Central memory CD4-positive, alpha-beta T cell (primary cell): ENCODE results near the gene CCDC136.

Experiments
- DNase-seq: peaks from one replicate; pipeline ENCODE4 v3.0.0; 2022

The CCDC136 gene

DNA sequence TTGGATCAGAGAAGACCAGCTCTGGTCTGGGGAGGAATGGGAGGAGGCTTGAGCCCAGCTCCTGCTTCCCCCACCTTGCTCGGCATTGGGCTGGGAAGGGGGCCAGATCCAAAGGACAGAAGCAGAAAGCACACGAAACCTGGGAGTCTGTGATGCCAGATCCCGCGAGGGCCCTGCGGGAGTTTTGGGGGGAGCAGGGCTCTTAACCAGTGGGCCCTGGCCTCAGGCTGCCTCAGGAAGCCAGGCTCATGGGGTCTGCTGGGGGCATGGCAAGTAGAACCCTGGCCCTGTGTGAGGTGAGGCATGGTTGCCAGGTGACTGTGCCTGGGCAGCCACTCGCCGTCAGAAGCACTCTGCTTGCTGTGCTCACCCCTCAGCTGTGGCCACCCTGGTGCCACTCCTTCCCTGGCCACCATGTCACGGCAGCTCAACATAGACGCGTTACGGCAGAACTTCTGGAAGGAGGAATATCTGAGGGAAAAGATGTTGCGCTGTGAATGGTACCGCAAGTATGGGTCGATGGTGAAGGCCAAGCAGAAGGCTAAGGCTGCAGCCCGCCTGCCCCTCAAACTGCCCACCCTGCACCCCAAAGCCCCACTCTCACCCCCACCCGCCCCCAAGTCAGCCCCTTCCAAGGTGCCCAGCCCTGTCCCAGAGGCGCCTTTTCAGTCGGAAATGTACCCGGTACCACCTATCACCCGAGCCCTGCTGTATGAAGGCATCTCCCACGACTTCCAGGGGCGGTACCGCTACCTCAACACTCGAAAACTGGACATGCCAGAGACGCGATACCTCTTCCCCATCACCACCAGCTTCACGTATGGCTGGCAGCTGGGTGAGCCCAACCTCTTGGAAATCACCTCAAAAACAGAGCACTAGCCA lies 74.5 kb downstream of the CCDC136 start:
- no peak for DNase-seq

GRCh38 chr7:128867241-128867640 lies 75.5 kb downstream of the CCDC136 start:
- DNase-seq, result no peak

GRCh38 chr7:128867842-128868623 lies 76.3 kb downstream of the CCDC136 start:
- DNase-seq, result no peak

DNA sequence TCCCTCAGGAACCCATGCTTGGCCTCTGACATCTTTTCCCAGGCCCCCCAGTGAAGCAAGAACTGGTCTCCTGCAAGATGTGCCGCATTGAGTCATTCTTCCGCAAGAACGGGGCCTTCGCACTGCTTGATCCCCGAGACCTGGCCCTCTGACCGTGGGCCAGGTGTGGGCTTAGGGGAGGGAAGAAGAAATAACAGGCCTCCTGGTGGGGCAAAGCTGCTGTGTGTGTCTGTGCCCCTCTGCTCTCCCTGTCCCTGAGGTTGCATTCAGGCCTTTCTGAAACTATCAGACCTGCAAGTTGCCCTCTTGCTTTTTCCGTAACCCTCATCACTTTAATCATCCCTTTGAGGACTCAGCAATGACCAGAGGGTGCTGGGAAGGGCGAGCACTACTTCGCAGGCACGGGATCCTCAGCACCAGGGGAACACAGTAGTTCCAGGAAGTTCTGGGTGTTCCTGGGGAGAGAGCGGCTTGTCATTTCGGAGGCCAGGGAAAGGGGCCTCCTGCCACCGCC lies 76.9 kb downstream of the CCDC136 start:
- DNase-seq, result no peak

DNA sequence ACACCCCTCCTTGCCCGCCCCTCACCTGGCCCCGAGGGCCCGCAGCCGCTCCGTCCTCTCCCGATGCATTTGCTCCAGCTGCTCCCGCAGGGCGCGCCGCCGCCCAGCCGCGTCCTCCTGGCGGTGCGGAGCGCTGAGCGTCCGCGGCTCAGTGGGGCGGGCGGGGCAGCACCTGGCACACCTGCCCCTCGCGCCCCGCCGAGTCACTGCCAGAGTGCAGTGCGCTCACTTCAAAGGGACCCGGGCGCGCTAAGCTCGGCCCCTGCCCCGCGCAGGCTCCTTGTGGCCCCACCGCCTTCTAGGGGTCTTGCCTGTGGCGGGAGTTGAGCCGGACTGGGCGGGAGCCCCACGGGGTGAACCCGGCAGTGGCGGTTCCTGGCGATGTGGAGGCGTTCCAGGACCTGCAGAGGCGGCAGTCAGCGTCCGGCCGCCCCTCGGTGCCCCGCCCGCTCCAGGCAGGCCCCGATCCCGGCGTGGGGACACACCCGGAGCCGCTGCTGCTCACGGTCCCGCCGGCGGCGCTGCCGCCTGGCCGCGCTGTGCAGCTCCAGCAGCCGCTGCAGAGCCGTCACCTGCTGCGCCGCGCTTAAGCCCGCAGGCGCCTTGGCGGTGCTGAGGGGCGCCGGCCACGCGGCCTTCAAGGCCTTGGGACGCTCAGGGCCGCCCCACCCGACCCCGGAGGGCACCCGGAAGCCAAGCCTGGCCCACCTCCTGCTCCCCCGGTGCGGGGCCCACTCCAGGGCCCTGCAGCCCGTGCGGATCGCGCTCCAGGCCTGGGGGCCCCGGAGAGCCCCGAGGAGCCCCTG lies 77.6 kb downstream of the CCDC136 start:
- DNase-seq, result peak; percentile 23

DNA sequence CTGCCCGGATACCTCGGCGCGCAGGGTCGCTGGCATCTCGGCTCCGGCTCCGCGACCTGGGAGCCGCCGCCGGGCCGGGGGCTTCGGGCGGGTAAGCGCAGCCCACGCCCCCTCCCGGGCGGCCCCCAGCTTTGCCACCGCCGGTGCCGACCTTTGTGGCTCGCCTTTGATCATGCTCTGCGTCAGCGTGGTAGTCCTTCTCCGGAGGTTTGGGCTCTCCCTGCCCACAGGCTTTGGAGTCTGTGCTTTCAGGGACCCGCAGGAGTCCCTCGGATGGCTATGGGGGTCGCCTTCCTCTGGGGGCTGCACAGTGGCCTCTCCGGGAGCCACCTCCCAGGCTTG lies 78.1 kb downstream of the CCDC136 start:
- no peak for DNase-seq

DNA sequence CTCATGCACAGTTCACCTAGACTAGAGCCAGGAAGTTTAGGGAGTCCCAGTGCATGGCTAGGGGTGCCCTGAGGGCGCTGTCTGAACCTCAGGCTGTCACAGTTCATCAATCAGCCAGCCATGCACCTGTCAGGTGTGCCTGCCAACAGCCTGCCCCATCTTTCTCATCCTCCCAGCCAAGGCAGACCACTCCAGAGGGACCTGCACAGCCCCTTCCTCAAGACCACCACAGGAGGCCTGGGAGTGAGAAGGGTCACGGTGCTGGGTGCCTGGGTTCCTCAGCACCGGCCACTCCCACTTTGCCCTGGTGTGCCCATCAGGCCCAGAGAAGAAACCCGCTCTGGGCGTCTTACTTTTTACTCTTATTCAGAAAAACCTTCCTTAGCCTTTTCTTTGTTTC lies 79.3 kb downstream of the CCDC136 start:
- no peak for DNase-seq
